Peyer's patch (tissue), 4 donors: ENCODE data around the gene JPH4. TPM values are rescaled to one million over a fixed set of nuclear protein-coding genes. Genes with fewer than 3 reads are reported as not detected.

ENCODE experiments used
- DNase-seq, 3 donors: peaks; one replicate each; pipeline ENCODE4 v3.0.0-alpha.2; 2017 to 2019
- H3K27ac ChIP-seq, 4 donors: fragments of 200-600 bp; sonication (generic); one replicate each; pipeline ENCODE4 v1.5.1; 2016 to 2019
- H3K27me3 ChIP-seq, 2 donors: fragments of 200-600 bp; sonication (generic); one replicate each; pipeline ENCODE4 v1.5.1; 2019
- H3K36me3 ChIP-seq, 3 donors: fragments of 200-600 bp; sonication (generic); one replicate each; pipeline ENCODE4 v1.5.1; 2016 to 2019
- H3K4me1 ChIP-seq, 4 donors: fragments of 200-600 bp; sonication (generic); one replicate each; pipeline ENCODE4 v1.5.1; 2016 to 2019
- H3K4me3 ChIP-seq, 4 donors: fragments of 200-600 bp; sonication (generic); 1 replicate in 3 of 4; 2 replicates in 1 of 4; pipeline ENCODE4 v1.5.1; 2016 to 2019; ENCODE audit warnings: mild to moderate bottlenecking in 1 of 4
- H3K9me3 ChIP-seq, 4 donors: fragments of 200-600 bp; sonication (generic); one replicate each; pipeline ENCODE4 v1.5.1; 2016 to 2019; ENCODE audit warnings: mild to moderate bottlenecking in 1 of 4
- POLR2A ChIP-seq, 2 donors: fragments of 450-650 bp; IDR thresholded peaks; one replicate each; pipeline ENCODE4 v1.5.1; 2017; ENCODE audit warnings: antibody characterized with exemption in 2 of 2, mild to moderate bottlenecking in 2 of 2, moderate library complexity in 2 of 2
- total RNA-seq, 4 donors: library from RNA; depleted of rRNA; stranded (reverse); fragments of >200 nt; gene quantifications; one replicate each; pipeline ENCODE4 v1.1.0, GENCODE V29; 2016
- TF ChIP-seq, protein P1 (sequence below), 6 experiments: fragments of 450-650 bp in 4 of 6; fragments of 200-600 bp in 2 of 6; sonication (generic) in 1 of 6; IDR thresholded peaks; one replicate each; pipeline ENCODE4 v1.5.1; 2017 to 2019; ENCODE audit warnings: antibody characterized with exemption in 6 of 6, mild to moderate bottlenecking in 3 of 6, moderate library complexity in 1 of 6

The JPH4 gene
- total RNA-seq, 4 donors from 2014 or later: 0.85 to 8.3 (median 1.5) TPM; not detected in 1

- Histone ChIP-seq H3K27me3 (no peaks in the 10 kb centered on the region), H3K27ac (no peak overlapping the region), H3K4me1 (peaks cover 0 to 15% (median 3%) of the 10 kb centered on the region in 4 donors), H3K36me3 (no peaks in the 10 kb centered on the region), H3K4me3 (no peak overlapping the region), H3K9me3 (no peaks in the 10 kb centered on the region)
- DNase-seq: no peak
- TF ChIP-seq, protein P1, sequence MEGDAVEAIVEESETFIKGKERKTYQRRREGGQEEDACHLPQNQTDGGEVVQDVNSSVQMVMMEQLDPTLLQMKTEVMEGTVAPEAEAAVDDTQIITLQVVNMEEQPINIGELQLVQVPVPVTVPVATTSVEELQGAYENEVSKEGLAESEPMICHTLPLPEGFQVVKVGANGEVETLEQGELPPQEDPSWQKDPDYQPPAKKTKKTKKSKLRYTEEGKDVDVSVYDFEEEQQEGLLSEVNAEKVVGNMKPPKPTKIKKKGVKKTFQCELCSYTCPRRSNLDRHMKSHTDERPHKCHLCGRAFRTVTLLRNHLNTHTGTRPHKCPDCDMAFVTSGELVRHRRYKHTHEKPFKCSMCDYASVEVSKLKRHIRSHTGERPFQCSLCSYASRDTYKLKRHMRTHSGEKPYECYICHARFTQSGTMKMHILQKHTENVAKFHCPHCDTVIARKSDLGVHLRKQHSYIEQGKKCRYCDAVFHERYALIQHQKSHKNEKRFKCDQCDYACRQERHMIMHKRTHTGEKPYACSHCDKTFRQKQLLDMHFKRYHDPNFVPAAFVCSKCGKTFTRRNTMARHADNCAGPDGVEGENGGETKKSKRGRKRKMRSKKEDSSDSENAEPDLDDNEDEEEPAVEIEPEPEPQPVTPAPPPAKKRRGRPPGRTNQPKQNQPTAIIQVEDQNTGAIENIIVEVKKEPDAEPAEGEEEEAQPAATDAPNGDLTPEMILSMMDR (IDR thresholded peaks at IDR 0.05): no peak
- no peak for TF ChIP-seq POLR2A (IDR thresholded peaks at IDR 0.05)
Measured at GRCh38 chr14:23548351-23549318, 30.0 kb downstream of the JPH4 start.

- Histone ChIP-seq H3K27me3 (no peaks in the 10 kb centered on the region), H3K27ac (no peak overlapping the region), H3K4me1 (peaks cover 0 to 15% (median 3%) of the 10 kb centered on the region in 4 donors), H3K4me3 (no peak overlapping the region), H3K36me3 (no peaks in the 10 kb centered on the region), H3K9me3 (no peaks in the 10 kb centered on the region)
- no peak for TF ChIP-seq POLR2A (IDR thresholded peaks at IDR 0.05)
- TF ChIP-seq, protein P1 (IDR thresholded peaks at IDR 0.05): no peak
- no peak for DNase-seq
Measured at GRCh38 chr14:23547924-23548323, 30.7 kb downstream of the JPH4 start.

DNA sequence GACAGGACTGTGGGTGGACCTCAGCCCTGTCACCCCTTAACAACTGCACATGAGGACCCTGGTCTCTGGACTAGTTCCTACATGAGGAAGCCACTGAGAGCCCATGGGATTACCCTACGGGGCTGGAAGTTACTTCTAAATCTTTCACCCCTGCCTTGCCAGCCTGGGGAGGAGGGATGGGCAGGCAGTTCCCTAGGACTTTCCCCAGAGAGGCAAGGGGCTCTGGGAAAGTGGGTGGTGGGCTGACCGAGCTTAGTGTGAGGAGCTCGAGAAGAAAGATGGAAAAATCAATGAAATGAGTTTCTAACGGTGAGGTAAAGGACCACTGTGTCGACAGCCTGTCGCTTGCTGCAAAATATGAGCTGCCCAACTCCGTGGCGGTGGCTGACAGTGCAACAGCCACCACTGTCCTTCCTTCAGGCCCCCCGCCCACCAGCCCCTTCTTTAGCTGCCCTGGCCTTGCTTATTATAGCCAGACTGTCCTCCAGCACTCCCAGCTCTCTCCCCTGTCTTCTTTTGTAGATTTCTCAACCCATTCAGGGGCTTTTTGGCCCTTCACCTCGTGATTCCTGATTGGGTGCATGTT, 32.0 kb downstream of the JPH4 start:
- H3K4me3 ChIP-seq: no peak overlapping the region
- no peaks in the 10 kb centered on the region for H3K9me3 ChIP-seq
- no peak for DNase-seq
- no peak for TF ChIP-seq POLR2A (IDR thresholded peaks at IDR 0.05)
- TF ChIP-seq, protein P1 (IDR thresholded peaks at IDR 0.05): no peak
- no peak overlapping the region for H3K27ac ChIP-seq
- H3K27me3 ChIP-seq: no peaks in the 10 kb centered on the region
- peaks cover 0 to 10% (median 3%) of the 10 kb centered on the region in 4 donors for H3K4me1 ChIP-seq
- H3K36me3 ChIP-seq: no peaks in the 10 kb centered on the region

DNA sequence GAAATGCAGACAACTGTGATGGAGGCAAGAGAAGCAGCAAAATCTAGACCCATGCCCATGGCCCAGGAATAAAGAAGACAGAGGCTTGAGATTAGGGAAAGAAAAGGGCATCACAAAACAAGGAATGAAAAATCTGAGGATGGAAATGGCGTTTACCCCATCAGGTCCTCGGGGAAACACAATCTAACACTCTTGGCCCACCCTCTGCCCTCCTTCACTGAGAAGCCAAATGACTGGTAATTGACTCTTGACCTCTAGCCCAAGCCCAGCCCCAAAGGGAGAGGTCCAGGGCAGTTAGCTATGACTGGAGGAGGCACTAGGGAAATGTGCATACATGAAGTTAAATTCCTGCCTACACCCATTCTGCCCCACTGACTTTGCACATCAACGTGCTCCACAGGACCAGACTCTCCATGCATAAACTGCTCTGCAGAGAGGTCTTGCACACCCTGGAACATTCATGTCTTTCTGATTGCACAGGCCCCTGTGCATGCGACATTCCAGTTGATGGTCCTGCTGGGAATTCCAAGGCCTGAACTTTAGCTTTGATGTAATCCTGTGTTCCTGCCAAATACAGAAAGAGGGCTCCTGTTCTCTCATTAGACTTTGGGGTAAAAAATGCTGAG, 32.7 kb downstream of the JPH4 start:
- no peak overlapping the region for H3K4me3 ChIP-seq
- no peak overlapping the region for H3K27ac ChIP-seq
- no peaks in the 10 kb centered on the region for H3K36me3 ChIP-seq
- no peaks in the 10 kb centered on the region for H3K9me3 ChIP-seq
- H3K27me3 ChIP-seq: no peaks in the 10 kb centered on the region
- peaks cover 0 to 6% (median 2%) of the 10 kb centered on the region in 4 donors for H3K4me1 ChIP-seq
- TF ChIP-seq POLR2A (IDR thresholded peaks at IDR 0.05): no peak
- TF ChIP-seq, protein P1 (IDR thresholded peaks at IDR 0.05): no peak
- DNase-seq: no peak

GRCh38 chr14:23544511-23545447, 33.8 kb downstream of the JPH4 start:
- Histone ChIP-seq H3K36me3 (no peaks in the 10 kb centered on the region), H3K27ac (no peak overlapping the region), H3K4me1 (no peaks in the 10 kb centered on the region), H3K9me3 (no peaks in the 10 kb centered on the region), H3K4me3 (no peak overlapping the region), H3K27me3 (no peaks in the 10 kb centered on the region)
- peak in 2 of 3 donors; percentile 65 to 69 for DNase-seq
- TF ChIP-seq, protein P1 (IDR thresholded peaks at IDR 0.05): no peak
- TF ChIP-seq POLR2A (IDR thresholded peaks at IDR 0.05): no peak
